WERI-Rb-1 (cell line): ENCODE measurements around the gene NRTN.

Experiments used
- DNase-seq: peaks from one replicate; pipeline ENCODE4 v3.0.0-alpha.2; 2020
- H3K27ac ChIP-seq: fragments of 250-450 bp; sonication (Bioruptor Pico); 2 replicates; pipeline ENCODE4 v1.5.1; 2020; ENCODE audit warnings: mild to moderate bottlenecking, moderate library complexity
- H3K27me3 ChIP-seq: fragments of 250-450 bp; sonication (Bioruptor Pico); 2 replicates; pipeline ENCODE4 v1.5.1; 2021; ENCODE audit warnings: mild to moderate bottlenecking, low read depth, moderate library complexity; ENCODE audit not compliant: insufficient read depth, severe bottlenecking
- H3K36me3 ChIP-seq: fragments of 250-450 bp; sonication (Bioruptor Pico); 2 replicates; pipeline ENCODE4 v1.5.1; 2020; ENCODE audit warnings: mild to moderate bottlenecking, moderate library complexity
- H3K4me3 ChIP-seq: 2 replicates; pipeline ENCODE4 v1.5.1; 2011; ENCODE audit warnings: low read depth, mild to moderate bottlenecking, control low read depth, low read length
- H3K9me3 ChIP-seq: fragments of 250-450 bp; sonication (Bioruptor Pico); 2 replicates; pipeline ENCODE4 v1.5.1; 2021; ENCODE audit warnings: mild to moderate bottlenecking, moderate library complexity; ENCODE audit not compliant: severe bottlenecking
- CTCF ChIP-seq: IDR thresholded peaks from 2 replicates; pipeline ENCODE4 v1.5.1; 2011; ENCODE audit warnings: low read depth, mild to moderate bottlenecking, control low read depth, inconsistent platforms, low read length

NRTN gene

GRCh38 chr19:5831159-5831558 is 26.3 kb downstream of the NRTN start:
- H3K4me3 ChIP-seq = no peak overlapping the region
- no peak for DNase-seq
- no peaks in the 10 kb centered on the region for H3K36me3 ChIP-seq
- no peak for TF ChIP-seq CTCF
- H3K27ac ChIP-seq = no peak overlapping the region
- H3K9me3 ChIP-seq = no peaks in the 10 kb centered on the region
- H3K27me3 ChIP-seq = no peaks in the 10 kb centered on the region

- no peak for TF ChIP-seq CTCF
- no peaks in the 10 kb centered on the region for H3K9me3 ChIP-seq
- H3K4me3 ChIP-seq = no peak overlapping the region
- no peaks in the 10 kb centered on the region for H3K27me3 ChIP-seq
- H3K36me3 ChIP-seq = no peaks in the 10 kb centered on the region
- H3K27ac ChIP-seq = no peak overlapping the region
- no peak for DNase-seq
Measured at GRCh38 chr19:5832061-5832460, 27.2 kb downstream of the NRTN start.

GRCh38 chr19:5832527-5833216 is 27.8 kb downstream of the NRTN start:
- Histone ChIP-seq H3K36me3 (no peaks in the 10 kb centered on the region), H3K27ac (no peak overlapping the region), H3K9me3 (no peaks in the 10 kb centered on the region), H3K4me3 (no peak overlapping the region), H3K27me3 (no peaks in the 10 kb centered on the region)
- no peak for DNase-seq
- no peak for TF ChIP-seq CTCF

GRCh38 chr19:5837761-5838352 is 33.0 kb downstream of the NRTN start:
- TF ChIP-seq CTCF = no peak
- DNase-seq = no peak
- H3K27ac ChIP-seq = no peak overlapping the region
- H3K4me3 ChIP-seq = no peak overlapping the region
- no peaks in the 10 kb centered on the region for H3K27me3 ChIP-seq
- no peaks in the 10 kb centered on the region for H3K9me3 ChIP-seq
- no peaks in the 10 kb centered on the region; the same call in 1 of the 2 replicates for H3K36me3 ChIP-seq

- Histone ChIP-seq H3K9me3 (no peaks in the 10 kb centered on the region), H3K27ac (no peak overlapping the region), H3K36me3 (peaks cover 3% of the 10 kb centered on the region; the same call in 1 of the 2 replicates), H3K27me3 (no peaks in the 10 kb centered on the region), H3K4me3 (no peak overlapping the region)
- no peak for DNase-seq
- no peak for TF ChIP-seq CTCF
Measured at GRCh38 chr19:5838353-5839064, 33.6 kb downstream of the NRTN start.
